ENCODE data around the gene HEATR5A. TPM values are rescaled to one million over a fixed set of nuclear protein-coding genes. Genes with fewer than 3 reads are reported as not detected.

HEATR5A gene
- total and polyA plus RNA-seq, 9 of the 15 experiments (the other 6 are each of a cell fraction or from before 2014, with no cell fraction given): 8.0 to 50.9 (median 23.0) TPM

GRCh38 chr14:31283578-31284252, 136.6 kb downstream of the HEATR5A start (continued):
- TF ChIP-seq PCBP1 (IDR thresholded peaks at IDR 0.05; ENCODE audit: low read depth, low read length, poor library complexity, severe bottlenecking) (no peak), ZNF766 (CRISPR knock-in tag; conservative IDR thresholded peaks at IDR 0.05) (no peak), NFE2 (IDR thresholded peaks at IDR 0.05; ENCODE audit: low read depth) (peak; percentile 72), ZBTB33 (CRISPR knock-in tag; IDR thresholded peaks at IDR 0.05) (no peak), RBM34 (IDR thresholded peaks at IDR 0.05; ENCODE audit: borderline replicate concordance, insufficient read depth, low read length) (no peak), MAFK (IDR thresholded peaks at IDR 0.05; ENCODE audit: low read length) (peak; percentile 5; the same call in 1 of the 2 replicates), XRCC4 (IDR thresholded peaks at IDR 0.05; ENCODE audit: extremely low read depth, insufficient read depth, insufficient read length) (no peak), ZNF316 (IDR thresholded peaks at IDR 0.05) (peak; percentile 57; the same call in 1 of the 2 replicates), L3MBTL2 (IDR thresholded peaks at IDR 0.05) (0 out of 2 replicates have a peak, but pooled peaks have one; percentile 17), ZNF589 (CRISPR knock-in tag; IDR thresholded peaks at IDR 0.05; ENCODE audit: low read depth) (no peak), STAT5B (CRISPR knock-in tag; IDR thresholded peaks at IDR 0.05) (no peak), ILK (tag; IDR thresholded peaks at IDR 0.05; ENCODE audit: borderline replicate concordance, low read depth) (no peak)
- TF ChIP-seq, protein P1, sequence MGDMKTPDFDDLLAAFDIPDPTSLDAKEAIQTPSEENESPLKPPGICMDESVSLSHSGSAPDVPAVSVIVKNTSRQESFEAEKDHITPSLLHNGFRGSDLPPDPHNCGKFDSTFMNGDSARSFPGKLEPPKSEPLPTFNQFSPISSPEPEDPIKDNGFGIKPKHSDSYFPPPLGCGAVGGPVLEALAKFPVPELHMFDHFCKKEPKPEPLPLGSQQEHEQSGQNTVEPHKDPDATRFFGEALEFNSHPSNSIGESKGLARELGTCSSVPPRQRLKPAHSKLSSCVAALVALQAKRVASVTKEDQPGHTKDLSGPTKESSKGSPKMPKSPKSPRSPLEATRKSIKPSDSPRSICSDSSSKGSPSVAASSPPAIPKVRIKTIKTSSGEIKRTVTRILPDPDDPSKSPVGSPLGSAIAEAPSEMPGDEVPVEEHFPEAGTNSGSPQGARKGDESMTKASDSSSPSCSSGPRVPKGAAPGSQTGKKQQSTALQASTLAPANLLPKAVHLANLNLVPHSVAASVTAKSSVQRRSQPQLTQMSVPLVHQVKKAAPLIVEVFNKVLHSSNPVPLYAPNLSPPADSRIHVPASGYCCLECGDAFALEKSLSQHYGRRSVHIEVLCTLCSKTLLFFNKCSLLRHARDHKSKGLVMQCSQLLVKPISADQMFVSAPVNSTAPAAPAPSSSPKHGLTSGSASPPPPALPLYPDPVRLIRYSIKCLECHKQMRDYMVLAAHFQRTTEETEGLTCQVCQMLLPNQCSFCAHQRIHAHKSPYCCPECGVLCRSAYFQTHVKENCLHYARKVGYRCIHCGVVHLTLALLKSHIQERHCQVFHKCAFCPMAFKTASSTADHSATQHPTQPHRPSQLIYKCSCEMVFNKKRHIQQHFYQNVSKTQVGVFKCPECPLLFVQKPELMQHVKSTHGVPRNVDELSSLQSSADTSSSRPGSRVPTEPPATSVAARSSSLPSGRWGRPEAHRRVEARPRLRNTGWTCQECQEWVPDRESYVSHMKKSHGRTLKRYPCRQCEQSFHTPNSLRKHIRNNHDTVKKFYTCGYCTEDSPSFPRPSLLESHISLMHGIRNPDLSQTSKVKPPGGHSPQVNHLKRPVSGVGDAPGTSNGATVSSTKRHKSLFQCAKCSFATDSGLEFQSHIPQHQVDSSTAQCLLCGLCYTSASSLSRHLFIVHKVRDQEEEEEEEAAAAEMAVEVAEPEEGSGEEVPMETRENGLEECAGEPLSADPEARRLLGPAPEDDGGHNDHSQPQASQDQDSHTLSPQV (IDR thresholded peaks at IDR 0.05): peak; percentile 37; the same call in 1 of the 2 replicates
- TF ChIP-seq, protein P2, sequence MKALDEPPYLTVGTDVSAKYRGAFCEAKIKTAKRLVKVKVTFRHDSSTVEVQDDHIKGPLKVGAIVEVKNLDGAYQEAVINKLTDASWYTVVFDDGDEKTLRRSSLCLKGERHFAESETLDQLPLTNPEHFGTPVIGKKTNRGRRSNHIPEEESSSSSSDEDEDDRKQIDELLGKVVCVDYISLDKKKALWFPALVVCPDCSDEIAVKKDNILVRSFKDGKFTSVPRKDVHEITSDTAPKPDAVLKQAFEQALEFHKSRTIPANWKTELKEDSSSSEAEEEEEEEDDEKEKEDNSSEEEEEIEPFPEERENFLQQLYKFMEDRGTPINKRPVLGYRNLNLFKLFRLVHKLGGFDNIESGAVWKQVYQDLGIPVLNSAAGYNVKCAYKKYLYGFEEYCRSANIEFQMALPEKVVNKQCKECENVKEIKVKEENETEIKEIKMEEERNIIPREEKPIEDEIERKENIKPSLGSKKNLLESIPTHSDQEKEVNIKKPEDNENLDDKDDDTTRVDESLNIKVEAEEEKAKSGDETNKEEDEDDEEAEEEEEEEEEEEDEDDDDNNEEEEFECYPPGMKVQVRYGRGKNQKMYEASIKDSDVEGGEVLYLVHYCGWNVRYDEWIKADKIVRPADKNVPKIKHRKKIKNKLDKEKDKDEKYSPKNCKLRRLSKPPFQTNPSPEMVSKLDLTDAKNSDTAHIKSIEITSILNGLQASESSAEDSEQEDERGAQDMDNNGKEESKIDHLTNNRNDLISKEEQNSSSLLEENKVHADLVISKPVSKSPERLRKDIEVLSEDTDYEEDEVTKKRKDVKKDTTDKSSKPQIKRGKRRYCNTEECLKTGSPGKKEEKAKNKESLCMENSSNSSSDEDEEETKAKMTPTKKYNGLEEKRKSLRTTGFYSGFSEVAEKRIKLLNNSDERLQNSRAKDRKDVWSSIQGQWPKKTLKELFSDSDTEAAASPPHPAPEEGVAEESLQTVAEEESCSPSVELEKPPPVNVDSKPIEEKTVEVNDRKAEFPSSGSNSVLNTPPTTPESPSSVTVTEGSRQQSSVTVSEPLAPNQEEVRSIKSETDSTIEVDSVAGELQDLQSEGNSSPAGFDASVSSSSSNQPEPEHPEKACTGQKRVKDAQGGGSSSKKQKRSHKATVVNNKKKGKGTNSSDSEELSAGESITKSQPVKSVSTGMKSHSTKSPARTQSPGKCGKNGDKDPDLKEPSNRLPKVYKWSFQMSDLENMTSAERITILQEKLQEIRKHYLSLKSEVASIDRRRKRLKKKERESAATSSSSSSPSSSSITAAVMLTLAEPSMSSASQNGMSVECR (CRISPR knock-in tag; IDR thresholded peaks at IDR 0.05): no peak
- TF ChIP-seq, protein P3, sequence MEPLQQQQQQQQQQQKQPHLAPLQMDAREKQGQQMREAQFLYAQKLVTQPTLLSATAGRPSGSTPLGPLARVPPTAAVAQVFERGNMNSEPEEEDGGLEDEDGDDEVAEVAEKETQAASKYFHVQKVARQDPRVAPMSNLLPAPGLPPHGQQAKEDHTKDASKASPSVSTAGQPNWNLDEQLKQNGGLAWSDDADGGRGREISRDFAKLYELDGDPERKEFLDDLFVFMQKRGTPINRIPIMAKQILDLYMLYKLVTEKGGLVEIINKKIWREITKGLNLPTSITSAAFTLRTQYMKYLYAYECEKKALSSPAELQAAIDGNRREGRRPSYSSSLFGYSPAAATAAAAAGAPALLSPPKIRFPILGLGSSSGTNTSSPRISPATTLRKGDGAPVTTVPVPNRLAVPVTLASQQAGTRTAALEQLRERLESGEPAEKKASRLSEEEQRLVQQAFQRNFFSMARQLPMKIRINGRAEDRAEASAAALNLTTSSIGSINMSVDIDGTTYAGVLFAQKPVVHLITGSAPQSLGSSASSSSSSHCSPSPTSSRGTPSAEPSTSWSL (CRISPR knock-in tag; IDR thresholded peaks at IDR 0.05; ENCODE audit: borderline replicate concordance): no peak
